Measurements from ENCODE around the gene TMEM92. TPM values are rescaled to one million over a fixed set of nuclear protein-coding genes. Genes with fewer than 3 reads are reported as not detected.

Gene TMEM92
- total RNA-seq: not detected

GRCh38 chr17:50274142-50274896 is at the start of gene TMEM92:
Gene TMEM92, plus strand, starts transcription at chr17:50274466. Its CDS starts 36 bp downstream, at chr17:50274502.

Small RNAs within 50 kb of the gene (small RNA-seq; reads per million reads assigned to genes)
- gene SUMO2P7: 0 reads per million in 2 donors

Other genes with a start within 250 kb of the TMEM92 start
- 10 to 100 TPM; 41.6 to 89.2 TPM for gene ITGA3, start 218.4 kb upstream of the TMEM92 start, total RNA-seq
- 10 to 100 TPM; 23.6 to 30.3 TPM for gene PDK2, start 179.1 kb upstream of the TMEM92 start, total RNA-seq
- under 1 TPM; 0.33 to 0.34 TPM for gene SAMD14, start 144.3 kb upstream of the TMEM92 start, total RNA-seq
- gene PPP1R9B, start 123.8 kb upstream of the TMEM92 start, total RNA-seq: 10 to 100 TPM; 22.7 to 24.3 TPM
- gene SGCA, start 108.5 kb upstream of the TMEM92 start, total RNA-seq: not detected
- 1 to 10 TPM; 2.1 to 10.0 TPM for gene COL1A1, start 72.8 kb upstream of the TMEM92 start, total RNA-seq
- 10 to 100 TPM; 29.6 to 37.0 TPM for gene XYLT2, start 71.7 kb downstream of the TMEM92 start, total RNA-seq
- 10 to 100 TPM; 76.9 to 85.0 TPM for gene MRPL27, start 98.7 kb downstream of the TMEM92 start, total RNA-seq
- gene EME1, start 98.8 kb downstream of the TMEM92 start, total RNA-seq: 10 to 100 TPM in 1 of 2 donors, 1 to 10 TPM in 1; 5.5 to 15.7 TPM
- gene LRRC59, start 123.1 kb downstream of the TMEM92 start, total RNA-seq: 100 to 1,000 TPM in 1 of 2 donors, 10 to 100 TPM in 1; 82.6 to 177 TPM
- 10 to 100 TPM; 20.3 to 22.4 TPM for gene ACSF2, start 151.8 kb downstream of the TMEM92 start, total RNA-seq
- gene CHAD, start 194.4 kb downstream of the TMEM92 start, total RNA-seq: not detected
- gene RSAD1, start 204.4 kb downstream of the TMEM92 start, total RNA-seq: 10 to 100 TPM; 21.6 to 29.6 TPM
- gene MYCBPAP, start 234.0 kb downstream of the TMEM92 start, total RNA-seq: under 1 TPM in 1 of 2 donors, not detected in 1; 0.34 TPM